GM19467 (cell line): ENCODE measurements around the gene COL4A1.

Source experiments
- ATAC-seq: cut with Tn5 transposase; IDR thresholded peaks from one replicate; pipeline ENCODE4 v1.9.1; 2021; ENCODE audit warnings: mild to moderate bottlenecking, moderate library complexity; ENCODE audit not compliant: unreplicated experiment

COL4A1 gene

DNA sequence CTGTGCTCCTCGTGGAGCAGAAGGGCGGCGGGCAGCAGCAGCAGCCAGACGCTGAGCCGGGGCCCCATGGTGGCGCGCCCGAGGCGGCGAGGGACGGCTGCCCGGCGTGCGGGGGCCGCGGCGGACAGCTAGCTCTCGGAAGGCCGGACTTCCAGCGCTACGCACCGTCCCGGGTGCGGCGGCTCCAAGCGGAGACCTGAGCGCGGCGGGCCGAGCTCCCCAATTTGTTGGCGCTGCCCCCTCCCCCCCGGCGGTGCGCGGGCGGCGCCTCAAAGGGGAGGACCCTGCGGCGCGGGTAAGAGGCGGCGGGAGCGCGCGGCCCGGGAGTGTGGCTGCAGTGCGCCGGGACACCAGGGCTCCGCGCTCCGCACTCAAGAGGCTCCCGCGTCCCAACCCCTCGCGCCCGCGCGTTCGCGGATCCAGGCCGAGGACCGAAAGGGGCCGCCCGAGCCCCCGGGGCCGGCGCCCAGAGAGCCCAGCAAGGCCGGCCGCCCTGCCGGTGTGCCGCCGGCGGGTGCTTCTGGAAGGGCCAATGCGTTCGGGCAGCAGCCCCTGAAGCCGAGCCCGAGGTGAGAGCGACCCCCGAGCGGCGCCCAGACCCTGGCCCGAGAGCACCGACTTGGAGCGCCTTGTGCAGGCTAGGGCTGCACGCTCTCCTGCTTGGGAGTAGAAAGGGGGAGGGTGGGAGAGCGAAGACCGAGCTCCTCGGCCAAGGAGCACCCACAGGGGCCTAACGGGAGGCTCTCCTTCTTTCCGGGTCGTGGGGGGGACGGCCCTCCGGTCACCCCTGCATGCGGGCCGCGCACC, at the start of gene COL4A1, which contains the start of gene COL4A2:
TSS of gene COL4A1 (minus strand) at position 198 of the 807 bp plus-strand sequence. CDS start at position 68, 130 bp downstream.
TSS of gene COL4A2 (plus strand) at position 325 of the 807 bp plus-strand sequence. CDS start 620 bp downstream, outside the sequence.
- no peak for ATAC-seq

DNA sequence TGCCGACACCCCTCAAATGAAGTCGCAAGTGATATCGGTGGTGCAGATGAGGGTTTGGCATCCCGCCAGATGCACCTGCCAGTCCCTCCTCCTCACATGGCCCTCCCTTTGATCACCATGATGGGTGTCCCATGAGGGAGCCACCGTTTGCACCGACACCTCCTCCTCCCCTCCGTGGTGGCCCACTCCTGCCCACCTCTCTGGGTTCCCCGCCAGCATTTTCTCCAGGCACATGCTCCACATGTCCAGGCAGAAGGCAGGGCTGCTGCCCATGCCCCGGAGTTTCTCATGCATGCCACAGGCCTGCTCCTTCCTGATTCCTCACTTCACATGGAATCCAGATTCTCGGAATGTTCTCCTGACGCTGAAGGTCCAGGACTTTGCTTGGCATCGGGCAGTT, 49.4 kb upstream of the COL4A1 start:
- no peak for ATAC-seq

DNA sequence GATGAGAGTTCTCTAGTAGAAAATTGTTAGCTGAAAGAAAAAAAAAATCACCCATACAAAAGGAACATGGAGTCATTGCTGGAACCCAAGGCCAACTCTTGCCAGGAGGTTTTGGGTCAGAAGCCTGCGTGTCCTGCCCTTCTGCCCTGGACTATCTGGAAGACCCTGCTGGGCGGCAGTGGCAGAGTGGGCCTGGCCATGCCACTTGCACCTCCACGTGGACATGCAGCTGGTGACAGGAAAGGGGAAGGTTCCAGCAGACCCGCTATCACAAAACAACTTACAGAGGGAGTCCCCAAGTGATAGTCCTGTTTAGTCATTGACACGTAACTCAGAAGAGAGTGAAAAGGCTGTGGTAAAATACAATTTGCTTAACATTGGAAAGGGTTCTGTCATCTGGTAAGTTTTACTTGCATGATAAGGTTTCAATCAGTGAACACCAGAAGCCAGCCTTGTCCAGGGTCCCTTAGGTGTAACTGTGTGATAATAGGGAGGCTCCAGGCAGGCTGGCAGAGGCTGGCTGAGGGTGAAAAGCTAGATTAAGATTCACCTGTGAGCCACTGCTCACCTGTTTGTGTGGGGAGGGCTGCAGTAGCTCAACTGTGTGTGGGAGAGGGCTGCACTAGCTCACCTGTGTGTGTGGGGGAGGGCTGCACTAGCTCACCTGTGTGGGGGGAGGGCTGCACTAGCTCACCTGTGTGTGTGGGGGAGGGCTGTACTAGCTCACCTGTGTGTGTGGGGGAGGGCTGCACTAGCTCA, 47.9 kb upstream of the COL4A1 start:
- no peak for ATAC-seq

DNA sequence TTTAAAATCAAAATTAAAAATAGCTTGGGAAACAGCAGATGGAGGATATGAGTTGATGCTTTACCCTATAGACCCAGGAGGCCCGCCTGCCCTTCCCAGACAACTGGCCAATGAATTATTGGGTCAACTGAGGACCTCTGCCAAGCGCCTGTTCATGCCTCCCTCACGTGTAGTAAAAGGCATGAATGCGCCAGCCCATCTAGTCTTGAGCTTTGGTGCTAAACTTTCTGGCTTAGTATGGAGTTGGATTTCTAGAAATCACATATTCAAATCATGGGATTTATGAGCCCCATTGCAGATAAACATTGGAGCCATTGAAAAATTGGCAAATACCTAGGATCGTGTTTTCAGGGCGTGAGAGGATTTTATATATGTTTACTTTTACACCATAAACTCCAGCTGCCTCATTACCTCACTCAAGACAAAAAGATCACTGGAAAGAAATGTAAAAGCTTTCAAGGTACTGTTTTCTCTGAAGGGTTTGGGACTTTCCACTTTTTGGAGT, 47.2 kb upstream of the COL4A1 start:
- ATAC-seq = no peak

DNA sequence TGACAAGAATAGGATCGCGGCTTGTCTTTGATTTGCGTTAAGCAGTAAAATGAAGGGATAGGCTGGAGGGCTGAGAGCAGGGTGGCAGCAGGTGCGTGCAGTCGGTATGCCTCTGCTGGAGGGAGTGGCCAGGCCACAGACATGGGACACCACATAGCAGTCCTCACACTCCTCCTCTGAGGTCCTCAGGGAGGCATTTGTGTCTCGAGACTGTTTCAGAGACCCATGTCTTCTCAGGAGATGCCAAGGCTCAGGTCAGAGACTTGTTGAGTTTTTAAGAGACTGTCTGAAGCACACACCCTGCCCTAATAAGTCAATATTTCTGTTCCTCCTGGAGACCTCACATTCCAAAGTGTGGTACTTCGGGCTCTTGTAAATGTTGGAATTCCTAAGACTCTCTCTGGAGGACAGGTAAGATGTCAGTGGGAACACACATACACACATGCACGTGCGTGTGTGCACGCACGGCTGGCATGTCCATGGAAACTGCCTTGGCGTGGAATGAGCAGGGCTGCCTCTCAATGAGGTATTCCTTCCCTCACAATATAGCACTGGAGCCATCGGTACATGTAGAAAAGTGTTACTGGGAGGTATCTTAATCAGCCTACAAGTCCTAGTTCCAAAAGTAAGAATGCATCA, 46.5 kb upstream of the COL4A1 start:
- ATAC-seq = no peak

DNA sequence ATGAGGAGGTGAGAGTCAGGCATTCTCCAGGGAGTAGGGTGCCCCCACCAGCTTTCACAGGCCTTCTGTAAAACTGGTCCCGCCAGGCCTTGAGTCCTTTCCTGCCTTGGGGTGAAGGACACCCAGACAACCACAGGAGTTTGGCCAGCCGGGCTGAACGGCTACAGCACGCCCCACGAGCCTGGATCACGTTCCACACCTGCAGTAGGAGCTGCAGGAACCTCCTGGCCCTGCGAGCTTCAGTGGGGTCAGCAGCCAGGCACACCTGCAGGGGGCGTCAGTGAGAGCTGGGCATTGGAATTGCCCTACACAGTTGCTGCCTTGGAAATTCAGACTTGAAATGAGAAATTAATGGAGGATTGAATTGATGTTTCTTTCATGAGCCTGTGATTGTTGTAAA, 45.8 kb upstream of the COL4A1 start:
- no peak for ATAC-seq

DNA sequence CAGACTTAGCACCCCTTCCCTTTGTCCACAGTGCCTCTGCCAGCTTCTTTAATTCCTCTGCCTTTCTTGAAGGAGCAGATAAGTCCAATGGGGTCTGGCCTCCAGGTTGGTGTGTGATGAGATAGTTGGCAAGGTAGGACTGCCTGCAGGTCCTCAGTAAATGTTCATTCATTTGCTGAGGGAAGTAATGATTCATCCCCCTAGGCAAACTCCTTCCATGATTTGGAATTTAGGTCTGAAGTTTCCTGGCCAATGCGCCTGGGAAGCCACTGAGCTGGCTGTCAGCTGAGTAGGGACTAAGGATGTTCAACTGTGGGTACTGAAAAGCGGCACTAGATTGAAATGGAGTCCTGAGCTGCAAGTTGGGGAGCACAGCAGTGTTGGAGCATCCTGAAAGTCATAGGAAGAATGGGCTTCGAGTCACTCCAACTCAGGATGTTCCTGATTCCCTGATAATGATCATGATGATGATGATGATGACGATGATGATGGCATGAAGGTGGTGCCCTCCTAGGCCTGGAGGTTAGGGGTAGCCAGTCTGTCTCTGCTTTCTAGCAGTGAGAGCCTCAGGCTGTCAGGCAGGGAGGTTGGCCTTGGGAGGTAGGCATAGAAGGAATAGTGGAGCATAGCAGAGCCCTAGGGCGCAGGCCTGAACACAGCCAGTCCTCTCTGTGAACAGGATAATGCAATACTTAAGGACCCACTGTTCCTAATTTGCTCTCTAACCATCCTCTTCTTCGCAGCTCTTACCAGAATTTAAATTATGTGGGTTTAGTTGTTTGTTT, 44.9 kb upstream of the COL4A1 start:
- no peak for ATAC-seq

DNA sequence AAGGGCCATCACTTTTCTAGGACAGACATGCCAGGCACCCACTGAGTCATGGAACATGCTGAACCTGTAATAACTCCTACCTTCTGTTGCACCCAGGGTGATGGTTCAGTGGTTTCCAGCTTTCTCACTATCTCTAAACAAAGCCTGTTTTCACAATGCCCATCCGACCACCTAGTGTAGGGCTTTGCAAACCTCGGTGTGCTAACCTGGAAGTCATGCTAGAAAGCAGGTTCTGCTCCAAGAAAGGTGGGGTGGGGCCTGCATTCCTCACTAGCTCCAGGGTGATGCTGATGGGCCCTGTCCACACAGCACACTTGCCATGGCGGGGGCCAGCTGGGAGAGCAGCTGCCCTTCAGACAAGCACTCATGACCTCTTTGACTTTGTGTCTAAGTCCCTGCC, 43.6 kb upstream of the COL4A1 start:
- ATAC-seq = no peak

DNA sequence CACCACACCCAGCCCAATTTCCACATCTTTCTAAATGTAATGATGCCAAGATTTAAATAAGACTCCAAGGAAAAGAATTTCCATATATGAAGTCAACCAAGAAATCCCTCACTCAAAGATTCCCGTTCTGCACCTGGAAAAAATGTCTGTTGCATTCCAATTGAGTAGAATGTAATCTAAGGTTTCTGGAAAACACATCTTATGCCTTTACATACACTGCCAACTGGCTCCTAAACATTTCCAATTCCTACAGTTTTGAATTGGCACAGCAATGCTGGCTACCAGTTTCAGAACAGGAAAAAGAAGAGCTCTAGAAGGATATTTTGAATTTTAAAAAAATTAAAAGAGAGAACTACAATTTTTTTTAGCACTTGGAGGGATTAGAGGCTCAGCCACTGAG, 43.1 kb upstream of the COL4A1 start:
- no peak for ATAC-seq

DNA sequence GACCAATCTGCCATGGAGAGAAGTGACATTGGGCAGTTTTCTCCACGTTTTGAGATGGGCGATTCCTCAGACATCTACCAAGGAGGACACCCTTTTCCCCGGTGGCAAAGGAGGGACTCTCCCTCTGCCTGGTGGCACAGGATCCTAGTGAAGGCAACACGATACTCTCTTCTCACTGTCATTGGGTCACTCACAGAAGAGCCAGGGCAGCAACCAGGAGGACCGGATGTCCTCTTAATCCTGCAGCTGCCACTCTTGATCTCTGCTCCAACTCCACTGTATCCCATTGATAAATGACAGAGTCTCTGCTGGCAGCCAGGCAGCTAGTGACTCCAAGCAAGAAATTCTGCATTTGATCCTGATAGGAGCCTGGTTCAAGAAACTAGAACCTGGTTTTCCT, 42.3 kb upstream of the COL4A1 start:
- ATAC-seq = no peak

DNA sequence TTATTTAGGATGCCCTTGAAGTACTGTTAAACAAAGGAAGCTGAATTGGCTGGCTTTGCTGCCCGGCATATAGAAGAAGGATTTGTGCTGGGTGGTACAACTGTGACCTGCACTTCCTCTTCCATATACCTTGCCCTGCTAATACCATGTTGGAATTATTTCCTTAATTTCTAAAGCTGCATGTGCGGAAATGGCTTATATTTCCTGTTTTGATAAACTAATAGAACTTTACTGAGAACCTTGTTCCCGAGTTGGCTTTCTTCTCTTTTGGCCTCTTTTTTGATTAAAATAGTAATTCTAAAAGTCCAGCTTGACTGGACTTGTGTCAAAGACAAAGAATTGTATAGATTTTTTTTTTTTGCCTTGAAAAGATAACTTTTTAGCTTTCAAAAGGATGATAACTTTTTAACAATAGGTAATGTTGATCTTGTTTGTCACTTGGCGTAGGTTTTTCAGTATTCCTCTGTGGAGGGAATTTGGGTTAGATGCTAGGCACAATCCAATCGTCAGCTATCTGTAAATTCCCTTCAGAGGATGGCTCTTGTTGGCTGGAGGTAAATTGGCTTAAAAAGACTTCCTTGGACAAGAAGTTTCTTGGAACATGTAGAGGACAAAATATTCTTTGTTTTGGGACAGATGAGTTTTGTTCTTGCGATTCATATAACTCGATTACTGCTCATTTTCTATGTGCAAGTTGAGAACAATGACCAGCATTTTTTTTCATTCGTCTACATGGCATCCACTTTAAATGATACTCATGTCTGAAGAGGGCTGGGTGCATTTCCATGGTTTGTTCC, 41.5 kb upstream of the COL4A1 start:
- ATAC-seq = no peak

DNA sequence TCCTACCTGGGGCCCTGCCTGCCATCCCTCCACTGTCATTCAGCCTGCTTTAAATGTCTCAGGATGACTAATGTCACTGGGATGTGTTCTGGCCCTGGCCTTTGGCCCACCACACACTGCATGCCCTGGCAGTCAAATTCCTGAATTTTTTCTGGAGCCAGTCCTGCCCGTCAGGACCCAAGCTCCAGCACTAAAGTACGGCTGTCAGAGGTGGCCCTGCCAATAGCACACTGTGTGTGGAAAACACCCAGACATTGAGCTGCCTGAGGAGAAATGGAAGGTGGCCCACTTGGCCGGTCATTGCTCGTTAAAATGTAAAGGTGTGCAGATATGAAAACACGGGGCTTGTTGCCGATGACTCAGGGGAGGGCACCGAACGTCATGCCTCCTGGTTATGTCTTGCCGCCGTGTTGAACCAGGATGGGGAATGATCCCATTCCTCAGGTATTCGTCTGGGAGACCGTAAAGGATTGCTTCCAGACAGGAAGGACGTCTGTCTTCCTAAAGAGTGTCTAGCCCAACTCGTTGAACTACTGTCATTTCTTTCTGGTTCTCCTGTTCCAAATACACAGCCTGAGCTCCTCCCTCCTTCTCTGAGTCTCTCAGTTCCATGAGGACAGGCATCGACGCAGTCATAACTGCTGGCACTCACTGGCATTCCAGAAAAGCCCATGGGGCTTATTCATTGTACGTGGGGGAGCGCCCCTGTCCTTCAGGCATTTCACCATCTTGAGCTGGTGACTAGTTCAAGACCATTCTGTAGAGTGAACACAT, 40.8 kb upstream of the COL4A1 start:
- no peak for ATAC-seq

DNA sequence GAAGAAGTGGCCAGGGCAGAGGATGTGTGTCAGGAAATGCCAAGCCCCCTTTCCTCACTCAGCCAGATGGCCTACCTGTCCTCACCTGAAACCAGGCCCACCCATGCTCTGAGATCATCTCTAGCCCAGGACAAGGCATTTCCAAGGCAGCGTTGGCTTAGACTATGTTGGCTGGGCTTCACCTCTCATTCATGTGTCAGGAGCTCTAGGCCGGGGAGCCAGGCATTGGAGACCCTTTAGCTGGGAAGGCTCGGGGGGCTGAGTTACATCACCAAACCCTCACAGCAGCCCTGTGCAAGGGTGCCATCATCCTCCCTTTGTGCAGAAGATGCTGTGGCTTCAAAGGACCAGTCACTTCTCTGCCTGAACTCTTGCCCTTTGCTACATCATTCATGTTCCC, 40.1 kb upstream of the COL4A1 start:
- no peak for ATAC-seq

DNA sequence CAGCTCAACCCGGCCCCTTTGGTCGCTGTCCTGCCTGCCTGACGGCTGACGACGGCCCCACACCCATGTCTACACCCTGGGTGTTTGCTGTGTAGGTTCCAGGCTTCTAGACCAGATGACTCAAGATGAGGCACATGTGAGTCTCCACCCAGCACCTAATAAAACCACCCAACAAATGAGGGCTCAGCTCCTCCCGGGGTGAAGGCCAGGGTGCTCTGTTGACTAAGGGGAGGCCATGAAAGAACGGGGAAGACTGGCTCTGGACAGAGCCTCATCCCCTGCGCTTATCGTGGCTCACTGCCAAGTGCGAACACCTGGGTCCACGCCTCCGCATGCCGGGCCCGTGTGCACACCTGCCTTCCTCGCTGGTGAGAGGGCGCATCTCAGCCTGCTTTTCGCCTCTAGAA, 39.7 kb upstream of the COL4A1 start:
- ATAC-seq = no peak

DNA sequence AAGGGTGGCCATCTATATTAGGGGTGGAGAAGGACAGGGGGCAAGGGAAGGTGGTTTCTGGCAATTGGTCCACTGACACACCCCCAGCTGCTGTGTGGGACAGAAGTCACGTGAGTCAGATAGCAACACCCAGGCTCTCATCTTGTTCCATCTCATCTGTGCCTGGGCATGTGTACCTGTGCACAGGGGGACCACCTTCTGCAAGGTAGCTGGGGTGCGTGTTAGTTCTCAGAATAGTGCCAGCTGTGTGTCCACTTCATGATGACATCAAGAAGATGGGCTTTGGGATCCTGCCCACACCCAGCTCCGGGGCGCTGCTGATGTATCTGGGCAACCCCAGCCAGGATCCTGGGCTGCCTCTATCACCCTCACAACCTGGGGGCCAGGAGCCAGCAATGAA, 38.7 kb upstream of the COL4A1 start:
- ATAC-seq = no peak

DNA sequence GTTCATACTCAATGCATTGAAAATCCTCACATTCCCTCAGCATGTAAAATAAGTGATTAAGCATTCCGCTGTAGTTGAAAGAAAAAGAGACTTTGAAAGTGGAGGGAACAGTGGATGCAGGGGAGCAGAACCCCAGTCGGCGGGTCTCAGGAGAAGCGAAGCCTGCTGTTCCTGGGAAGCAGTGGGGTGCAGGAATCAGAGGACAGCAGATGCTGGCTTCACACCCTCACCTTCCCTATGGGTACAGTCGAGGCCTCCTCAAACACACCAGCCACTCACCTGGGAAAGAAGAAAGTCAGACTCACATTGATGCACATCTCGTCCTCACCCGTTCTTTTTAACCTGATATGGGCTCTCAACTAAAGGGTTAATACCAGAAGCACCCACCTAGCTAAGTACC, 38.3 kb upstream of the COL4A1 start:
- ATAC-seq = no peak

DNA sequence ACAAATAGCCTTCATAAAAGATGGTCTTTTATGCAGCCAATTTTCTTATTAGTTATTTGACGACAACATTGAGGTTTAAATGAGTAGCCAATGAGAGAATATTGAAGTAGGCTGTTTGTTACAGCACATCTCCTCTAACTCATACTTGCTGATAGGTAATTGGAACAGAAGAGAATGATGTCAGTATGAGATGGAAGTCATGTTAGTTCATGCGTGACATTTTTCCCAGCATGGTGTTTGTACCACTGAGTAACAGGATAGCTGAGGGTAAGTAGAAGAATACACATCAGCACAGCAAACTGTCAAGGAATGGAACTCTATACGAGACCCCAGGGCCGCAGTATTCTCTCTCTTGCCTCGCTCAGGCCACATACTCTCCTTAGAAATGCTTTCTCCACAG, 37.4 kb upstream of the COL4A1 start:
- ATAC-seq = no peak

DNA sequence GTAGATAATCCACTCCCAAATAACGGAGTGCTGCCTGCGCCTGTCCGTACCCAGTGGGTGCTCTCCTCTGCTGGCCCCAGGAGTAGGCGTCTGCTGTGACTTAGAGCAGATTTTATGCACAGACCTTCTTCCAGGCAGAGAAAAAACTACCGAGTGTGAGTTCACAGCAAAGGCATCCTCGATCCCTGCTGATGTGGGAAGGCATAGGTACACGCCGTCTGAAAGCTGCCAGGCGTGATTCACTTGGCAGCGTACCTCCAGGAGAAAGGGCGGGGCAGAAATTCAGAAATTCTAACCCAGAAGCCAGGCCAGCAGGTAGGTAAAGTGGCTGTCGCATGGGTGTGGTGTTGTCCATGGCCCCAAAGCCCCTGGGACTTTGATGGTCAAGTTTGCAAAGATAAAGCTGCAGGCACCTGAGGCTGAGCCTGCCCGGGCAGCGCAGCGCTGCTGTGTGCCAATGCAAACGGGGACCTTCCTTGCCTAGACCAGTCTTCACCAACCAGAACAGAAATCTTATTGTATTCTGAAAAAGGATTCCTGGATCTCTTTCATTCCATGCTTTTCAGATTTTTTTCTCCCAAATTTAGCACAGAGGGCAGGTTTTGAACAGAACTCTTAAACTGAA, 36.4 kb upstream of the COL4A1 start:
- ATAC-seq = no peak

DNA sequence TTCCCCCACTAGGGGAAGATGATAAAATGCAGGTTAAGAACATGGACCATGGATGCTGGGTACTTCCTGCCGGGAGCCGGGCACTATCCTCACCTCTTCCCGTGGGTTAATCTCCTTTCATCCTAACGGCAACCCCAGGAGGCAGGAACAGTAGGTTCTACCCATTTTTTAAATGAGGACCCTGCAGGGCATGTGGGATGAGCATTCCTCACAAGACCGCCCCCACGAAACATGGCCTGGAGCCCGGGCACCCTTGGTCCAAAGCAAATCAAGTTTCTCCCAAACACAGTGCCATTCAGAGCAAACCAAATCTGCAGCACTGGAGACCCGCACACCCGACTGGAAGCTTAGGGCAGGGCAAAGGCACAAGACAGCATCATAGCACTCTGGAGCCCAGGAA, 35.5 kb upstream of the COL4A1 start:
- ATAC-seq = no peak
